K562 (cell line): ENCODE results near the gene TRIM45. TPM values are rescaled to one million over a fixed set of nuclear protein-coding genes. Genes with fewer than 3 reads are reported as not detected.

Experiments
- ATAC-seq: fragments of 200-7000 bp; cut with Tn5 transposase; 3 replicates; pipeline ENCODE4 v1.9.1; 2020; ENCODE audit warnings: moderate library complexity
- BruUV-seq: library from RNA; stranded (reverse); fragments of 400-500 nt; replicated peaks from 2 replicates; lab custom pipeline; 2021; lab: Mats Ljungman, UMichigan
- CTCF ChIA-PET: fragments of 300-600 bp; formaldehyde crosslinking; extraction: SDS; loops from one replicate; lab custom pipeline; 2021; ENCODE audit warnings: low intra/inter-chr PET ratio; lab: Yijun Ruan, JAX
- POLR2A ChIA-PET: fragments of 300-600, 350-650 bp; sonication (Branson Sonifier 250); formaldehyde crosslinking; extraction: SDS; loops from one replicate; lab custom pipeline; 2021; ENCODE audit warnings: antibody characterized with exemption, inconsistent platforms; lab: Yijun Ruan, JAX
- DNase-seq, 4 experiments: peaks; one replicate each; pipeline versions ENCODE4 v3.0.0 to v3.0.0-alpha.2; 2011 to 2018; ENCODE audit warnings: low spot score in 3 of 4, mixed read lengths in 3 of 4; ENCODE audit errors: extremely low read depth in 1 of 4
- FAIRE-seq: peaks from 2 replicates; lab custom pipeline; 2011; peaks lifted over from hg19 to GRCh38; lab: Jason Lieb, UNC
- H2AFZ ChIP-seq: 2 replicates; pipeline ENCODE4 v1.6.0; 2011; ENCODE audit warnings: low read depth, low read length, control low read depth, inconsistent platforms
- H3K27ac ChIP-seq: fragments of 200-600 bp; 3 replicates; pipeline ENCODE4 v1.8.0; 2011; ENCODE audit warnings: low read depth, mild to moderate bottlenecking, control low read depth, inconsistent platforms, low read length, moderate library complexity, mixed read lengths; ENCODE audit errors: extremely low read depth
- H3K27me3 ChIP-seq, 2 experiments: fragments of 300-600 bp in 1 of 2; 2 replicates in 1 of 2; 3 replicates in 1 of 2; pipeline versions ENCODE4 v1.6.0 to v1.8.0; 2011; ENCODE audit warnings: inconsistent platforms in 2 of 2, low read length in 2 of 2, mild to moderate bottlenecking in 1 of 2, mixed read lengths in 1 of 2, moderate library complexity in 1 of 2; ENCODE audit not compliant: control insufficient read depth in 2 of 2, insufficient read depth in 2 of 2
- H3K36me3 ChIP-seq: fragments of 300-600 bp; 3 replicates; pipeline ENCODE4 v1.8.0; 2011; ENCODE audit warnings: mild to moderate bottlenecking, low read length, inconsistent platforms; ENCODE audit not compliant: control insufficient read depth, insufficient read depth
- H3K4me1 ChIP-seq, 2 experiments: fragments of 200-600 bp in 1 of 2; replicated peaks in 1 of 2; 2 replicates in 1 of 2; 3 replicates in 1 of 2; pipeline versions ENCODE4 v1.5.1 to v1.8.0; 2011; ENCODE audit warnings: inconsistent platforms in 2 of 2, low read length in 2 of 2, mild to moderate bottlenecking in 1 of 2, mixed read lengths in 1 of 2, moderate library complexity in 1 of 2; ENCODE audit not compliant: control insufficient read depth in 2 of 2, insufficient read depth in 2 of 2
- H3K4me2 ChIP-seq: 2 replicates; pipeline ENCODE4 v1.6.1; 2011; ENCODE audit warnings: low read length, control low read depth, inconsistent platforms, mixed read lengths; ENCODE audit not compliant: insufficient read depth
- H3K4me3 ChIP-seq: fragments of 200-600 bp; sonication (generic), shearing (Covaris generic); 2 replicates; pipeline ENCODE4 v1.5.1; 2016; ENCODE audit warnings: control low read depth, inconsistent platforms
- H3K79me2 ChIP-seq: fragments of 200-600 bp; 3 replicates; pipeline ENCODE4 v1.8.0; 2011; ENCODE audit warnings: low read length, inconsistent platforms; ENCODE audit not compliant: control insufficient read depth, insufficient read depth
- H3K9ac ChIP-seq, 2 experiments: 2 replicates each; pipeline versions ENCODE4 v1.6.0 to v1.6.1; 2011; ENCODE audit warnings: low read depth in 2 of 2, low read length in 2 of 2, control low read depth in 1 of 2, inconsistent platforms in 1 of 2, mild to moderate bottlenecking in 1 of 2, mixed read lengths in 1 of 2; ENCODE audit not compliant: insufficient read depth in 1 of 2
- H3K9me1 ChIP-seq: one replicate; pipeline ENCODE4 v1.6.0; 2011; ENCODE audit warnings: inconsistent platforms, mild to moderate bottlenecking, low read length, moderate library complexity; ENCODE audit not compliant: control insufficient read depth, insufficient read depth
- H3K9me3 ChIP-seq: replicated peaks from 2 replicates; pipeline ENCODE4 v1.5.1; 2011; ENCODE audit warnings: low read depth, low read length, inconsistent platforms; ENCODE audit not compliant: control insufficient read depth, insufficient read depth
- H4K20me1 ChIP-seq: replicated peaks from 2 replicates; pipeline ENCODE4 v1.6.1; 2011; ENCODE audit warnings: low read length, inconsistent platforms, mixed read lengths; ENCODE audit not compliant: control insufficient read depth, insufficient read depth
- BMI1 ChIP-seq: fragments of 150-350 bp; IDR thresholded peaks from 2 replicates; pipeline ENCODE4 v1.6.1; 2014; ENCODE audit warnings: low read length
- BRF1 ChIP-seq: IDR thresholded peaks from 3 replicates; pipeline ENCODE4 v1.6.1; 2011; ENCODE audit warnings: borderline replicate concordance, mild to moderate bottlenecking; ENCODE audit not compliant: insufficient read length; ENCODE audit errors: extremely low read depth
- CBX8 ChIP-seq: fragments of 200-600 bp; sonication (generic); IDR thresholded peaks from 2 replicates; pipeline ENCODE4 v1.6.1; 2012; ENCODE audit warnings: borderline replicate concordance, mixed run types, low read depth, mild to moderate bottlenecking, moderate library complexity, mixed read lengths, low read length, control low read depth, inconsistent platforms; ENCODE audit not compliant: poor library complexity, severe bottlenecking; ENCODE audit errors: extremely low read depth
- ESRRA ChIP-seq: fragments of 450-650 bp; IDR thresholded peaks from 2 replicates; pipeline ENCODE4 v1.6.1; 2014; ENCODE audit warnings: low read depth, mild to moderate bottlenecking, moderate library complexity, borderline replicate concordance
- FUS ChIP-seq: fragments of 200-400 bp; formaldehyde crosslinking; optimal IDR thresholded peaks from 2 replicates; pipeline ENCODE3; 2017; ENCODE audit warnings: low read depth, low read length
- GATAD2B ChIP-seq: fragments of 450-650 bp; IDR thresholded peaks from 2 replicates; pipeline ENCODE4 v1.6.1; 2017; ENCODE audit warnings: mild to moderate bottlenecking, borderline replicate concordance
- HDAC2 ChIP-seq: fragments of 450-650 bp; IDR thresholded peaks from 2 replicates; pipeline ENCODE4 v1.6.1; 2016; ENCODE audit warnings: mild to moderate bottlenecking
- KAT2B ChIP-seq: IDR thresholded peaks from one replicate; pipeline ENCODE4 v1.6.1; 2012; ENCODE audit warnings: low read depth, mild to moderate bottlenecking, control low read depth, inconsistent platforms, low read length, moderate library complexity
- MCM2 ChIP-seq: fragments of 450-650 bp; IDR thresholded peaks from 2 replicates; pipeline ENCODE4 v1.6.1; 2017; ENCODE audit warnings: low read depth, mild to moderate bottlenecking
- MCM5 ChIP-seq: fragments of 450-650 bp; IDR thresholded peaks from 2 replicates; pipeline ENCODE4 v1.6.1; 2016; ENCODE audit warnings: low read depth
- NFE2L1 ChIP-seq: fragments of 450-650 bp; IDR thresholded peaks from 2 replicates; pipeline ENCODE4 v1.6.1; 2016; ENCODE audit warnings: missing genetic modification characterization, low read depth, mild to moderate bottlenecking, missing compliant biosample characterization, moderate library complexity, borderline replicate concordance
- NR4A1 ChIP-seq, 2 experiments: fragments of 250-450 bp in 1 of 2; fragments of 450-650 bp in 1 of 2; sonication (Bioruptor Pico) in 1 of 2; IDR thresholded peaks; 2 replicates each; pipeline versions ENCODE4 v1.4.0 to v1.6.1; 2016 to 2020; ENCODE audit warnings: mild to moderate bottlenecking in 2 of 2, missing compliant biosample characterization in 1 of 2, missing genetic modification characterization in 1 of 2, moderate library complexity in 1 of 2
- PRMT5 ChIP-seq: sonication (generic); formaldehyde crosslinking; IDR thresholded peaks from 2 replicates; pipeline ENCODE4 v1.5.0; 2020; ENCODE audit warnings: missing genetic modification reagents
- RBM17 ChIP-seq: fragments of 200-400 bp; formaldehyde crosslinking; IDR thresholded peaks from 2 replicates; pipeline ENCODE4 v1.6.1; 2017; ENCODE audit warnings: low read depth, mild to moderate bottlenecking, low read length, borderline replicate concordance
- SIRT6 ChIP-seq: IDR thresholded peaks from one replicate; pipeline ENCODE4 v1.6.1; 2012; ENCODE audit warnings: low read depth, mild to moderate bottlenecking, control low read depth, inconsistent platforms, low read length, moderate library complexity
- SNRNP70 ChIP-seq: fragments of 200-400 bp; formaldehyde crosslinking; optimal IDR thresholded peaks from 2 replicates; pipeline ENCODE3; 2017; ENCODE audit warnings: low read depth, low read length
- THRAP3 ChIP-seq: fragments of 450-650 bp; IDR thresholded peaks from 2 replicates; pipeline ENCODE4 v1.6.1; 2016; ENCODE audit warnings: mild to moderate bottlenecking, inconsistent platforms, borderline replicate concordance
- ZNF184 ChIP-seq: sonication (generic); formaldehyde crosslinking; IDR thresholded peaks from 2 replicates; pipeline ENCODE4 v1.5.0; 2020; ENCODE audit warnings: missing genetic modification reagents
- ZNF263 ChIP-seq: sonication (generic); formaldehyde crosslinking; IDR thresholded peaks from 2 replicates; pipeline ENCODE4 v1.8.0; 2022; ENCODE audit warnings: mild to moderate bottlenecking, missing genetic modification reagents, borderline replicate concordance
- ZNF76 ChIP-seq: fragments of 250-450 bp; sonication (Bioruptor Pico); IDR thresholded peaks from 2 replicates; pipeline ENCODE4 v1.4.0; 2020; ENCODE audit warnings: mild to moderate bottlenecking, moderate library complexity, borderline replicate concordance
- WGBS: fragments of 100-300 bp; shearing (Covaris generic); methylation state at CpG from one replicate; pipeline ENCODE4 v1.1.6; 2016; ENCODE audit warnings: low coverage, mixed read lengths; ENCODE audit not compliant: insufficient coverage; ENCODE audit errors: missing lambda C conversion rate; 5-methylcytosine and 5-hydroxymethylcytosine counted together
- in situ Hi-C: fragments of 300-500 bp; cut with MboI; formaldehyde crosslinking; loops from 4 replicates; pipeline ENCODE4 v1.15.0; 2018; ENCODE audit warnings: inconsistent platforms, mixed read lengths
- intact Hi-C: fragments of 100-400 bp; cut with micrococcal nuclease; formaldehyde crosslinking; loops from 2 replicates; pipeline ENCODE4 v1.14.2; 2022
- polyA plus RNA-seq, 8 experiments: library from polyadenylated mRNA; depleted of rRNA in 4 of 8; stranded (reverse) in 5 of 8; unstranded in 3 of 8; fragments of >200 nt; fragmentation: Nextera tagmentation in 2 of 8; fragmentation: Illumina TruSeq in 1 of 8; extraction: Ambion mirVana in 2 of 8; extraction: Trizol in 1 of 8; gene quantifications; 2 replicates each; pipeline versions ENCODE4 v1.2.1 to v1.2.3, GENCODE V29; 2011 to 2014; ENCODE audit warnings: inconsistent platforms in 1 of 8, missing spikeins in 1 of 8
- total RNA-seq, 7 experiments: library from RNA; depleted of rRNA in 6 of 7; stranded (reverse); fragments of >200 nt in 6 of 7; fragmentation: Illumina TruSeq in 2 of 7; extraction: Trizol in 2 of 7; gene quantifications; 2 replicates each; pipeline versions ENCODE4 v1.2.1 to v1.2.3, GENCODE V29; 2011 to 2021; ENCODE audit warnings: low replicate concordance in 1 of 7

The TRIM45 gene
- total and polyA plus RNA-seq, 9 of the 15 experiments (the other 6 are each of a cell fraction or from before 2014, with no cell fraction given): 1.9 to 6.2 (median 3.6) TPM

GRCh38 chr1:117137281-117137855 is 15.8 kb upstream of the TRIM45 start:
- no TSS peak for BruUV-seq
- Histone ChIP-seq H3K9me3 (no peaks in the 10 kb centered on the region), H3K27me3 (peaks cover 4 to 7% of the 10 kb centered on the region in 2 experiments; a peak in 4 of 5 replicates), H2AFZ (no peak overlapping the region), H3K4me3 (no peak overlapping the region), H3K79me2 (no peaks in the 10 kb centered on the region), H3K4me1 (no peaks in the 10 kb centered on the region), H3K27ac (no peak overlapping the region), H3K4me2 (no peak overlapping the region), H3K9me1 (no peaks in the 10 kb centered on the region), H3K9ac (no peak overlapping the region), H3K36me3 (no peaks in the 10 kb centered on the region), H4K20me1 (no peaks in the 10 kb centered on the region)
- POLR2A ChIA-PET: interaction anchor here (0.6 to 1.7 kb wide), 2 partner anchors 9 to 119 kb away, joined by 3 to 9 read pairs; no protein-coding TSS in a partner anchor
- CTCF ChIA-PET: no interaction called here
- DNase-seq (no peak), ATAC-seq (no peak), FAIRE-seq (no peak)
- intact Hi-C loops: no loop called here
- WGBS: 6% methylated on average over 3 of the region's 3 CpGs
- TF ChIP-seq NR4A1 (CRISPR knock-in tag; IDR thresholded peaks at IDR 0.05) (no peak), NR4A1 (tag; IDR thresholded peaks at IDR 0.05) (no peak), RBM17 (no peak), KAT2B (no peak), ESRRA (no peak), HDAC2 (no peak), NFE2L1 (tag) (no peak), ZNF263 (CRISPR knock-in tag) (no peak), PRMT5 (no peak), ZNF76 (CRISPR knock-in tag) (no peak), MCM5 (no peak), BMI1 (no peak), BRF1 (no peak), FUS (no peak), CBX8 (no peak), ZNF184 (CRISPR knock-in tag) (no peak), GATAD2B (no peak), MCM2 (no peak), SIRT6 (no peak), SNRNP70 (no peak), THRAP3 (no peak)
- in situ Hi-C loops: no loop called here
